ENCODE data around the gene RACGAP1. TPM values are rescaled to one million over a fixed set of nuclear protein-coding genes. Genes with fewer than 3 reads are reported as not detected.

The RACGAP1 gene
- total RNA-seq, 4 donors from 2014 or later = 5.5 to 18.5 (median 15.0) TPM

GRCh38 chr12:49964849-49965624 is 60.3 kb downstream of the RACGAP1 start:
- TF ChIP-seq CTCF (IDR thresholded peaks at IDR 0.05; ENCODE audit: low read depth) = no peak

GRCh38 chr12:49963976-49964815 is 61.1 kb downstream of the RACGAP1 start:
- no peak for TF ChIP-seq CTCF (IDR thresholded peaks at IDR 0.05; ENCODE audit: low read depth)

- TF ChIP-seq CTCF (IDR thresholded peaks at IDR 0.05; ENCODE audit: low read depth) = no peak
Measured at GRCh38 chr12:49962861-49963765, 62.2 kb downstream of the RACGAP1 start.

- TF ChIP-seq CTCF (IDR thresholded peaks at IDR 0.05; ENCODE audit: low read depth) = no peak
Measured at GRCh38 chr12:49961993-49962764, 63.1 kb downstream of the RACGAP1 start.

- no peak for TF ChIP-seq CTCF (IDR thresholded peaks at IDR 0.05; ENCODE audit: low read depth)
Measured at GRCh38 chr12:49961111-49961922, 64.0 kb downstream of the RACGAP1 start, which contains the start of gene AQP5. Gene AQP5 (plus strand): TSS chr12:49961872. CDS start chr12:49962018, 146 bp downstream.
